HG03103 (cell line): Measurements from ENCODE around the gene RUFY2.
"Not testable (repeated sequence)": the region's sequence is repeated elsewhere in the genome, so short reads cannot be mapped to it uniquely, and the experiment has no call there.

ENCODE experiments used
- ATAC-seq: cut with Tn5 transposase; IDR thresholded peaks from one replicate; pipeline ENCODE4 v1.9.1; 2021; ENCODE audit warnings: low read depth; ENCODE audit not compliant: unreplicated experiment

Gene RUFY2

GRCh38 chr10:68406815-68407548 lies at the start of gene RUFY2:
RUFY2 (minus strand) TSS chr10:68407277; CDS start chr10:68407189, 88 bp downstream.
- ATAC-seq: peak; percentile 90

GRCh38 chr10:68449698-68450097 lies 42.6 kb upstream of the RUFY2 start:
- not testable (repeated sequence) for ATAC-seq

- no peak for ATAC-seq
Measured at GRCh38 chr10:68446179-68446578, 39.1 kb upstream of the RUFY2 start.

GRCh38 chr10:68442971-68443370 lies 35.9 kb upstream of the RUFY2 start:
- no peak for ATAC-seq

GRCh38 chr10:68440898-68441297 lies 33.8 kb upstream of the RUFY2 start:
- ATAC-seq: no peak

GRCh38 chr10:68435803-68436202 lies 28.7 kb upstream of the RUFY2 start:
- no peak for ATAC-seq

- no peak for ATAC-seq
Measured at GRCh38 chr10:68434657-68435056, 27.6 kb upstream of the RUFY2 start.

GRCh38 chr10:68428396-68429104 lies 21.5 kb upstream of the RUFY2 start:
- no peak for ATAC-seq

- ATAC-seq: no peak
Measured at GRCh38 chr10:68424454-68425014, 17.5 kb upstream of the RUFY2 start.

GRCh38 chr10:68423522-68423921 lies 16.4 kb upstream of the RUFY2 start:
- ATAC-seq: no peak

- no peak for ATAC-seq
Measured at GRCh38 chr10:68419376-68419775, 12.3 kb upstream of the RUFY2 start.

- no peak for ATAC-seq
Measured at GRCh38 chr10:68408898-68409518, 1.9 kb upstream of the RUFY2 start.

- ATAC-seq: peak; percentile 23
Measured at GRCh38 chr10:68406111-68406814, 814 bp downstream of the RUFY2 start.

GRCh38 chr10:68403701-68404100 lies 3.4 kb downstream of the RUFY2 start:
- ATAC-seq: no peak

- ATAC-seq: no peak
Measured at GRCh38 chr10:68402276-68402675, 4.8 kb downstream of the RUFY2 start.

GRCh38 chr10:68397005-68397404 lies 10.1 kb downstream of the RUFY2 start:
- ATAC-seq: no peak

- no peak for ATAC-seq
Measured at GRCh38 chr10:68385740-68386139, 21.3 kb downstream of the RUFY2 start.

- ATAC-seq: no peak
Measured at GRCh38 chr10:68371604-68372003, 35.5 kb downstream of the RUFY2 start.

- no peak for ATAC-seq
Measured at GRCh38 chr10:68367121-68367520, 40.0 kb downstream of the RUFY2 start.

- no peak for ATAC-seq
Measured at GRCh38 chr10:68366600-68366999, 40.5 kb downstream of the RUFY2 start.

GRCh38 chr10:68365611-68366010 lies 41.5 kb downstream of the RUFY2 start:
- no peak for ATAC-seq
